Measurements from ENCODE around the gene SUV39H2.

SUV39H2 gene

DNA sequence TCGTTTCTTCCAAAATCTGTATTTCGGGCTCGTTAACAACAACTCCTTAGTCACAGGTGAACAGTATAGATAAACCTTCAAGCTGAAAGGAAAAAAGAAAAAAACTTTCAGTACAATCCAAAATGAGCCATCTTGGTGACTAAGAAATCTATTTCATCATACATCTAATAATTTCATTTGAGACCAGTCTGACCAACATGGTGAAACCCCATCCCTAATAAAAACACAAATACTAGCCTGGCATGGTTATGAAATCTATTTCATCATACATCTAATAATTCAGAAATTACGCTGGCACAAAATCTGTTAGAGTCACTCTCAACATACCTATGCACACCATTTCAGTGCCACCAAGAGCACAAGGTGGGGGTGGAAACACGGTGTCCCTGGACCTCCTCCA lies 66.4 kb downstream of the SUV39H2 start:
- H3K4me2 ChIP-seq (ENCODE audit: low read depth, low read length, poor library complexity, severe bottlenecking) = no peak overlapping the region
- no peaks in the 10 kb centered on the region for H3K9me3 ChIP-seq (ENCODE audit: insufficient read depth, low read depth, low read length)
- H3K9me2 ChIP-seq (replicated peaks; ENCODE audit: low read depth, low read length) = no peaks in the 10 kb centered on the region
- no peak overlapping the region for H2AFZ ChIP-seq (ENCODE audit: low read length)
- no peaks in the 10 kb centered on the region for H3K27me3 ChIP-seq (ENCODE audit: insufficient read depth, low read length, poor library complexity, severe bottlenecking)
- no peaks in the 10 kb centered on the region for H3F3A ChIP-seq (ENCODE audit: low read depth)
- H3K79me2 ChIP-seq (ENCODE audit: insufficient read depth, low read length) = peaks cover 39% of the 10 kb centered on the region
- H3K36me3 ChIP-seq (ENCODE audit: insufficient read depth, low read length) = peaks cover 34% of the 10 kb centered on the region; the same call in 1 of the 2 replicates
- H3K9ac ChIP-seq (ENCODE audit: low read depth, low read length, poor library complexity, severe bottlenecking) = no peak overlapping the region
- H4K20me1 ChIP-seq (ENCODE audit: insufficient read depth, low read length, poor library complexity, severe bottlenecking) = peaks cover 3% of the 10 kb centered on the region
- H3K4me1 ChIP-seq (ENCODE audit: insufficient read depth, low read length, poor library complexity, severe bottlenecking) = peaks cover 11% of the 10 kb centered on the region
- no peak for TF ChIP-seq EZH2phosphoT487 (IDR thresholded peaks at IDR 0.05; ENCODE audit: borderline replicate concordance)
- TF ChIP-seq, protein P1, sequence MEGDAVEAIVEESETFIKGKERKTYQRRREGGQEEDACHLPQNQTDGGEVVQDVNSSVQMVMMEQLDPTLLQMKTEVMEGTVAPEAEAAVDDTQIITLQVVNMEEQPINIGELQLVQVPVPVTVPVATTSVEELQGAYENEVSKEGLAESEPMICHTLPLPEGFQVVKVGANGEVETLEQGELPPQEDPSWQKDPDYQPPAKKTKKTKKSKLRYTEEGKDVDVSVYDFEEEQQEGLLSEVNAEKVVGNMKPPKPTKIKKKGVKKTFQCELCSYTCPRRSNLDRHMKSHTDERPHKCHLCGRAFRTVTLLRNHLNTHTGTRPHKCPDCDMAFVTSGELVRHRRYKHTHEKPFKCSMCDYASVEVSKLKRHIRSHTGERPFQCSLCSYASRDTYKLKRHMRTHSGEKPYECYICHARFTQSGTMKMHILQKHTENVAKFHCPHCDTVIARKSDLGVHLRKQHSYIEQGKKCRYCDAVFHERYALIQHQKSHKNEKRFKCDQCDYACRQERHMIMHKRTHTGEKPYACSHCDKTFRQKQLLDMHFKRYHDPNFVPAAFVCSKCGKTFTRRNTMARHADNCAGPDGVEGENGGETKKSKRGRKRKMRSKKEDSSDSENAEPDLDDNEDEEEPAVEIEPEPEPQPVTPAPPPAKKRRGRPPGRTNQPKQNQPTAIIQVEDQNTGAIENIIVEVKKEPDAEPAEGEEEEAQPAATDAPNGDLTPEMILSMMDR (conservative IDR thresholded peaks at IDR 0.05; ENCODE audit: low read length) = no peak
- H3K4me3 ChIP-seq (ENCODE audit: low read length, poor library complexity, severe bottlenecking) = no peak overlapping the region

DNA sequence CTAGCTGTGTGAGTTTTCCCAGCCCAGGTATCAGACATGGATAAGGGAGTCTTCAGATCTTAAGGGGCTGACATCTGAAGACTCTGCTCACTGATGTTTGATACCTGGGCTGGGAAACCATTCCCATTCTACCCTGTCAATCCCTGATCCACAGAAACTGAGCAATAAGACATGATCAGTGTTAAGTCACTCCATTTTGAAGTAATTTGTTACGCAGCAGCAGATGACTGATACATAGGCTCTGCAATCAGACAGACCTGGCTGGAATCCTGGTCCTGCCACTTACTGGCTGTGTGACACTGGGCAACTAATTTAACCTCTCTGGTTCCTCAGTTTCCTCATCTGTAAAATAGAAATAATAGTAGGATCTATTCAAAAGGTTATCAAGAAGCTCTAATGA lies 68.6 kb downstream of the SUV39H2 start:
- H3K27me3 ChIP-seq (ENCODE audit: insufficient read depth, low read length, poor library complexity, severe bottlenecking) = no peaks in the 10 kb centered on the region
- H3K9me2 ChIP-seq (replicated peaks; ENCODE audit: low read depth, low read length) = no peaks in the 10 kb centered on the region
- no peak overlapping the region for H3K4me2 ChIP-seq (ENCODE audit: low read depth, low read length, poor library complexity, severe bottlenecking)
- H2AFZ ChIP-seq (ENCODE audit: low read length) = no peak overlapping the region
- peaks cover 34% of the 10 kb centered on the region; the same call in 1 of the 2 replicates for H3K36me3 ChIP-seq (ENCODE audit: insufficient read depth, low read length)
- no peak overlapping the region for H3K9ac ChIP-seq (ENCODE audit: low read depth, low read length, poor library complexity, severe bottlenecking)
- H3K4me1 ChIP-seq (ENCODE audit: insufficient read depth, low read length, poor library complexity, severe bottlenecking) = peaks cover 29% of the 10 kb centered on the region
- H4K20me1 ChIP-seq (ENCODE audit: insufficient read depth, low read length, poor library complexity, severe bottlenecking) = peaks cover 21% of the 10 kb centered on the region
- peaks cover 60% of the 10 kb centered on the region for H3K79me2 ChIP-seq (ENCODE audit: insufficient read depth, low read length)
- H3F3A ChIP-seq (ENCODE audit: low read depth) = no peaks in the 10 kb centered on the region
- TF ChIP-seq EZH2phosphoT487 (IDR thresholded peaks at IDR 0.05; ENCODE audit: borderline replicate concordance) = no peak
- TF ChIP-seq, protein P1 (conservative IDR thresholded peaks at IDR 0.05; ENCODE audit: low read length) = no peak
- no peak overlapping the region for H3K4me3 ChIP-seq (ENCODE audit: low read length, poor library complexity, severe bottlenecking)
- no peaks in the 10 kb centered on the region for H3K9me3 ChIP-seq (ENCODE audit: insufficient read depth, low read depth, low read length)

DNA sequence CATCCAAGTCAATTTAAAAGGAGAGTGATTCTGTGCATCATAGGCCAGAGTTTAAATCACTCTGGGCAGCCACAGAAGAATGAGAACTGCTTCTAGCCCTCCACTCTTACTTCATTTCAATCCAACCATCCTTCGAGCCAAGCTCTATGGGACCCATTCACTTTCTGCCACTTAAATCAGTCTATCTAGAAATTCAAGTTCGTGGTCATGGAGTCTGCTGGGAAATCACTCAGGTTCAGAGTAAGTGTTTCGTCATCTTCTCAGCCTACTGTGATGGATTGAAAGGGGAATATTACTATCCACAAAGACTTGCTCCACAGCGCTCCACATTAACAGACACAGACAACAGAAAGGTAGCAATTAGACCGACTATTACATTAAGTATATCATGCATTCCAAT lies 70.6 kb downstream of the SUV39H2 start:
- Histone ChIP-seq H2AFZ (ENCODE audit: low read length) (no peak overlapping the region), H4K20me1 (ENCODE audit: insufficient read depth, low read length, poor library complexity, severe bottlenecking) (peaks cover 28% of the 10 kb centered on the region), H3K27me3 (ENCODE audit: insufficient read depth, low read length, poor library complexity, severe bottlenecking) (no peaks in the 10 kb centered on the region), H3K9me3 (ENCODE audit: insufficient read depth, low read depth, low read length) (no peaks in the 10 kb centered on the region), H3K4me1 (ENCODE audit: insufficient read depth, low read length, poor library complexity, severe bottlenecking) (peaks cover 40% of the 10 kb centered on the region), H3K36me3 (ENCODE audit: insufficient read depth, low read length) (peaks cover 27% of the 10 kb centered on the region; the same call in 1 of the 2 replicates), H3K79me2 (ENCODE audit: insufficient read depth, low read length) (peaks cover 75% of the 10 kb centered on the region), H3K9ac (ENCODE audit: low read depth, low read length, poor library complexity, severe bottlenecking) (peak overlapping the region; percentile 25), H3F3A (ENCODE audit: low read depth) (no peaks in the 10 kb centered on the region), H3K4me3 (ENCODE audit: low read length, poor library complexity, severe bottlenecking) (peak overlapping the region; percentile 33), H3K4me2 (ENCODE audit: low read depth, low read length, poor library complexity, severe bottlenecking) (peak overlapping the region; percentile 95), H3K9me2 (replicated peaks; ENCODE audit: low read depth, low read length) (no peaks in the 10 kb centered on the region)
- TF ChIP-seq EZH2phosphoT487 (IDR thresholded peaks at IDR 0.05; ENCODE audit: borderline replicate concordance) = no peak
- TF ChIP-seq, protein P1 (conservative IDR thresholded peaks at IDR 0.05; ENCODE audit: low read length) = no peak
